Chondrocyte (in vitro differentiated cells): ENCODE results near the gene IL16. TPM values are rescaled to one million over a fixed set of nuclear protein-coding genes. Genes with fewer than 3 reads are reported as not detected.
"Not testable (repeated sequence)": the region's sequence is repeated elsewhere in the genome, so short reads cannot be mapped to it uniquely, and the experiment has no call there.

Source experiments
- DNase-seq: peaks from one replicate; pipeline ENCODE4 v3.0.0; 2021; ENCODE audit warnings: mixed read lengths, low spot score
- H3K27ac Mint-ChIP-seq: one replicate; pipeline ENCODE4 v1.8.0; 2021; ENCODE audit warnings: mild to moderate bottlenecking, moderate library complexity, mixed read lengths; ENCODE audit not compliant: unreplicated experiment
- H3K27me3 Mint-ChIP-seq: 2 replicates; pipeline ENCODE4 v1.8.0; 2021; ENCODE audit warnings: low read depth, mixed read lengths
- H3K36me3 Mint-ChIP-seq: 2 replicates; pipeline ENCODE4 v1.8.0; 2021; ENCODE audit warnings: low read depth, mixed read lengths
- H3K4me1 Mint-ChIP-seq: 2 replicates; pipeline ENCODE4 v1.8.0; 2021; ENCODE audit warnings: low read depth, mild to moderate bottlenecking, mixed read lengths
- H3K4me3 Mint-ChIP-seq: one replicate; pipeline ENCODE4 v1.8.0; 2021; ENCODE audit warnings: mild to moderate bottlenecking, moderate library complexity, mixed read lengths; ENCODE audit not compliant: unreplicated experiment
- H3K9me3 Mint-ChIP-seq: 2 replicates; pipeline ENCODE4 v1.8.0; 2021; ENCODE audit warnings: low read depth, mixed read lengths
- total RNA-seq: library from RNA; stranded (reverse); gene quantifications from 3 replicates; pipeline ENCODE4 v1.2.1, GENCODE V29; 2021
- TF ChIP-seq, protein P1 (sequence below): fragments of 200-600 bp; sonication (generic); IDR thresholded peaks from 2 replicates; pipeline ENCODE4 v1.5.0; 2021; ENCODE audit warnings: antibody characterized with exemption, mild to moderate bottlenecking, moderate library complexity

Gene IL16
- total RNA-seq, 1 donor from 2014 or later: 2.0 TPM

DNA sequence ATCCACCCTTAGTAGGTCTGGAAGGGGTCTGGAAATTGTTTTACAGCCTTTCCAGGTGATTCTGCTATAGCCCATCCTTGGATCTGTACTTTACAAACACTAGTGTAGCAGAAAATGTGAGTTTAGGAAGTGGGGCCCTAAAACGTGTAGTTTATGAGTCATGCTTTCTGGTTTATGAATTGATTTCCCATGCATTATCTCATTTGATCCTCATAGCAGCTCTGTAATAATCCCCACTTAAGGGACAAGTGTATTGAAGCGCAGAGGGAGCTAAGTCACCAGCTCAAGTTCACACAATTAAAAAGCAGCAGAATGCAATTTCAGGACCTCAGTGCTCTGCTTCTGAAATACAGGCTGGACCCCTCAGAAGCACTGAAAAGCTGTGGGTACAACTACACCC lies 149.9 kb downstream of the IL16 start:
- no peak overlapping the region for H3K27ac Mint-ChIP-seq
- no peaks in the 10 kb centered on the region for H3K4me1 Mint-ChIP-seq
- no peak for DNase-seq
- H3K4me3 Mint-ChIP-seq: no peak overlapping the region
- peaks cover 4% of the 10 kb centered on the region for H3K27me3 Mint-ChIP-seq
- TF ChIP-seq, protein P1, sequence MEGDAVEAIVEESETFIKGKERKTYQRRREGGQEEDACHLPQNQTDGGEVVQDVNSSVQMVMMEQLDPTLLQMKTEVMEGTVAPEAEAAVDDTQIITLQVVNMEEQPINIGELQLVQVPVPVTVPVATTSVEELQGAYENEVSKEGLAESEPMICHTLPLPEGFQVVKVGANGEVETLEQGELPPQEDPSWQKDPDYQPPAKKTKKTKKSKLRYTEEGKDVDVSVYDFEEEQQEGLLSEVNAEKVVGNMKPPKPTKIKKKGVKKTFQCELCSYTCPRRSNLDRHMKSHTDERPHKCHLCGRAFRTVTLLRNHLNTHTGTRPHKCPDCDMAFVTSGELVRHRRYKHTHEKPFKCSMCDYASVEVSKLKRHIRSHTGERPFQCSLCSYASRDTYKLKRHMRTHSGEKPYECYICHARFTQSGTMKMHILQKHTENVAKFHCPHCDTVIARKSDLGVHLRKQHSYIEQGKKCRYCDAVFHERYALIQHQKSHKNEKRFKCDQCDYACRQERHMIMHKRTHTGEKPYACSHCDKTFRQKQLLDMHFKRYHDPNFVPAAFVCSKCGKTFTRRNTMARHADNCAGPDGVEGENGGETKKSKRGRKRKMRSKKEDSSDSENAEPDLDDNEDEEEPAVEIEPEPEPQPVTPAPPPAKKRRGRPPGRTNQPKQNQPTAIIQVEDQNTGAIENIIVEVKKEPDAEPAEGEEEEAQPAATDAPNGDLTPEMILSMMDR: no peak
- no peaks in the 10 kb centered on the region for H3K9me3 Mint-ChIP-seq
- H3K36me3 Mint-ChIP-seq: no peaks in the 10 kb centered on the region

DNA sequence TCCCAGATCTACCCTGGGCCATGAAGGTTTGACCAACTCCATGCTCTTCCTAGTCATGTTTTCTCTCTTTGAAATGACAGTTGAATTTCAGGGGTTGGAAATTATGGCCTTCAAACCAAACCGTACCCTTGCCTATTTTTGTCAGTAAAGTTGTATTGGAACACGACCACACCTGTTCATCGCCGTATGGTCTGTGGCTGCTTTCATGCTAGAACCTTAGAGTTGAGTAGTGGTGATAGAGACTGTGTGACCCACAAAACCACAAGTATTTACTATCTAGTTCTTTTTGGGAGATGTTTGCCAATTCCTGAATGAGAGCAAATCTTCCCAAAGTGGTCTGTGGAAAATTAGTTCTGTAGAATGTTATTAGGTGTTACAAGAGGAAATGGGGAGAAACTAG lies 151.2 kb downstream of the IL16 start:
- H3K36me3 Mint-ChIP-seq: no peaks in the 10 kb centered on the region
- H3K4me1 Mint-ChIP-seq: no peaks in the 10 kb centered on the region
- TF ChIP-seq, protein P1: no peak
- no peaks in the 10 kb centered on the region for H3K9me3 Mint-ChIP-seq
- peaks cover 7% of the 10 kb centered on the region for H3K27me3 Mint-ChIP-seq
- no peak overlapping the region for H3K4me3 Mint-ChIP-seq
- no peak for DNase-seq
- H3K27ac Mint-ChIP-seq: no peak overlapping the region

DNA sequence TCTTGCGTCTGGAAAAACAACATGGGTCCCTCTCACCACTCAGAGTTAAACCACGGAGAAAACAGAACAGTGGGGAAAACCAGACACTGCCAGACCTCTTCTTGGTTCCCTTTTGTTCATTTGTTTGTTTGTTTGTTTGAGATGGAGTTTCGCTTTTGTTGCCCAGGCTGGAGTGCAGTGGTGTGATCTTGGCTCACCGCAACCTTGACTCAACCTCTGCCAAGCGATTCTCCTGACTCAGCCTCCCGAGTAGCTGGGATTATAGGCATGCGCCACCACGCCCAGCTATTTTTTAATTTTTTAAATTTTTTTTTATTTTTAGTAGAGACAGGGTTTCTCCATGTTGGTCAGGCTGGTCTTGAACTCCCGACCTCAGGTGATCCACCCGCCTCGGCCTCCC lies 152.0 kb downstream of the IL16 start:
- not testable (repeated sequence) for H3K4me1 Mint-ChIP-seq, H3K27me3 Mint-ChIP-seq, H3K36me3 Mint-ChIP-seq, H3K27ac Mint-ChIP-seq, H3K9me3 Mint-ChIP-seq, H3K4me3 Mint-ChIP-seq, DNase-seq

DNA sequence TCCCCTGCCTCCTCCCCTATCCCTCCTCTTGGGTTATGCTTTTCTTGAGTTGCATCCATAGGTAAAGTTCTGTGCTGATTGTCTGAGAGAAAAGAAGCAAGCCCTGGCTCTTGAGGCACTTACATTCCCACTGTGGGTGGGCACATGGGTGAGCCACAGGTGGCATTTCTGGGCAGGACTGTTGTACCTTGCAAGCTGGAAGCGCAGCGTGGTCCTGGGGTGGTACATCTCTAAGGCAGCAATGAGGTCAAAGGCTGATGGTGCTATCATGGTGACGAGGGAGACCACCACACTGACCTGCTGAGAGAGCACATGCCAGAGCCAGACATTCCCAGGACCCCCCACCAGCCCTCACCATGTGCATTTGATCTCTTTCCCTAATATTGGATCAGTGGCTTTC lies 152.6 kb downstream of the IL16 start:
- no peaks in the 10 kb centered on the region for H3K36me3 Mint-ChIP-seq
- DNase-seq: no peak
- peaks cover 9% of the 10 kb centered on the region for H3K27me3 Mint-ChIP-seq
- H3K4me3 Mint-ChIP-seq: no peak overlapping the region
- TF ChIP-seq, protein P1: no peak
- no peak overlapping the region for H3K27ac Mint-ChIP-seq
- no peaks in the 10 kb centered on the region for H3K4me1 Mint-ChIP-seq
- H3K9me3 Mint-ChIP-seq: no peaks in the 10 kb centered on the region

DNA sequence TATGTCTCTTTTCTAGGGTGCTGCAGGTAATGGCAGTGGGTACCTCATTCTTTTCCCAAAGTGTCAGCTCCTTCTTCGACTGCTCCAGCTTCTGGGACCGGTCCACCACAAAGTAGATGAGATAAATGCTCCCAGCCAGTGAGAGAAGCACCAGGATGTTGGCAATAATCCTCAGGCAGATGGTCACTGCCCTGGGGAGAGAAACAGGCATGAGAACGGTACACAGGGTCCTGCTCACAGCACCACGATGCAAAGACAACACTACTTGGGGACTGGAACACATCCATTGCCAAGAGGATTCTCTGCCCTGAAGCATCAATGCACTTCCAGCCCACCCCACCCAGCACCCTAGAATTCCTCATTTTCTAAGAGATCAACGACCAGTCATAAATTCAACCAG lies 155.0 kb downstream of the IL16 start:
- Mint-ChIP-seq H3K4me1 (no peaks in the 10 kb centered on the region), H3K4me3 (no peak overlapping the region), H3K27ac (no peak overlapping the region), H3K36me3 (no peaks in the 10 kb centered on the region), H3K27me3 (peaks cover 8% of the 10 kb centered on the region), H3K9me3 (no peaks in the 10 kb centered on the region)
- no peak for DNase-seq
- TF ChIP-seq, protein P1: no peak

DNA sequence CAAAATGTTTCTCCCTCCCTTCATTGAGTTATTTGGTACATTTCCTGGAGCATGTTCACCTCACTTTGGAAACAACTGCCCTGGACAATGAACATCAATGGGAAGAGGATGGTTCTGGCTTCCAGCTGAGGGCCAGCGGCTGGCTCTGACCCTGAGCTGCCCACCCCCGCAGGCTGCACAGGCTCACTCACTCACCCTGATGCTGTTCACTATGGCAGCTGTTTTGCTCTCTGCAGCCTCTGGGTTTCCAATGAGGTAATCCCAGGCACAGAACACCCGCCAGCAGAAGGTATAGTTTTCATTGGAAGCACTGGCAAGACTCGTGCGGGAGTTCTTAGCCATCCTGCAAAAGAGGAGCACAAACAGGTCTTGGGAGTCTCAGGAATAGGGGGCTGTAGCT lies 159.6 kb downstream of the IL16 start:
- H3K9me3 Mint-ChIP-seq: peaks cover 5% of the 10 kb centered on the region
- no peaks in the 10 kb centered on the region for H3K4me1 Mint-ChIP-seq
- H3K27me3 Mint-ChIP-seq: peaks cover 18% of the 10 kb centered on the region
- H3K4me3 Mint-ChIP-seq: no peak overlapping the region
- peaks cover 4% of the 10 kb centered on the region for H3K36me3 Mint-ChIP-seq
- TF ChIP-seq, protein P1: no peak
- no peak overlapping the region for H3K27ac Mint-ChIP-seq
- no peak for DNase-seq
